ENCODE data around the gene RGS11.
A peak's percentile ranks its signal among the peaks of the same experiment; 100 is the strongest.
"Not testable (repeated sequence)": the region's sequence is repeated elsewhere in the genome, so short reads cannot be mapped to it uniquely, and the experiment has no call there.

The RGS11 gene

DNA sequence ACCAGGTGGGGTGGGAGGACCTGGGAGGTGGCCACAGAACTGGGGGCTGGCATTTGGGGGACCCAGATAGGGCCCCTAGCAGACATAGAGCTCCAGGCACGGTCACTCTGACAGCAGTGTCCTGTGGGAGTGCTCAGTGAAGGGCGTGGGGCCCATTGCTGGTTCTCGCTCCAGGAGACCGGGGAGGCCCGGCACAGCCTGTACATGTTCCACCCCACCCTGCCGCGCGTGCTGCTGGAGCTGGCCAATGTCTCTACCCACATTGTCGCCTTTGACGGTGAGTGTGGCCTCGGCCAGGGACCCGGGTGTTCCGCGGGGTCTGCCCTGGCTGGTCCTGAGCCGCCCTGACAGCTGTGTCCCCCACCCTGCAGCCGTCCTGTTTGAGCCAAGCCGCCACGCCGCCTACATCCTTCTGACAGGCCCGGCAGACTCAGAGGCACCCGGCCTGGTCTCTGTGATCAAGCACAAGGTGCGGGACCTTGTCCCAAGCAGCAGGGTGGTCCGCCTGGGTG, 11.2 kb downstream of the RGS11 start:
- DNase-seq (ENCODE audit: low read depth, low spot score), result no peak

DNA sequence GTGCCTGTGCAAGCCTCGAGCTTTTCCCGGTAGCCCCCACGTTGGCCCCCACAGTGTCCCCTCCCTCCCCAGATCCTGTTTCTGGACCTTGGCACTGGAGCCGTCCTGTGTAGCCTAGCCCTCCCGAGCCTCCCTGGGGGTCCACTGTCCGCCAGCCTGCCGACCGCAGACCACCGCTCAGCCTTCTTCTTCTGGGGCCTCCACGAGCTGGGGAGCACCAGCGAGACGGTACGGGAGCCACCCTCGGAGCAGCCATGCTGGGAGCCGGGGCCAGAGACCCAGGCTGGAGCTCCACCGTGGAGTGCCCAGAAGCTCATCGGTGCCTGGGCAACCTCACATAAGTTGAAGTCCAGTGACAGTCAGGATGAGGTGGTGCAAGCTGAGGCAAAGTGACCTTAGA, 11.8 kb downstream of the RGS11 start:
- DNase-seq (ENCODE audit: low read depth, low spot score), result no peak

DNA sequence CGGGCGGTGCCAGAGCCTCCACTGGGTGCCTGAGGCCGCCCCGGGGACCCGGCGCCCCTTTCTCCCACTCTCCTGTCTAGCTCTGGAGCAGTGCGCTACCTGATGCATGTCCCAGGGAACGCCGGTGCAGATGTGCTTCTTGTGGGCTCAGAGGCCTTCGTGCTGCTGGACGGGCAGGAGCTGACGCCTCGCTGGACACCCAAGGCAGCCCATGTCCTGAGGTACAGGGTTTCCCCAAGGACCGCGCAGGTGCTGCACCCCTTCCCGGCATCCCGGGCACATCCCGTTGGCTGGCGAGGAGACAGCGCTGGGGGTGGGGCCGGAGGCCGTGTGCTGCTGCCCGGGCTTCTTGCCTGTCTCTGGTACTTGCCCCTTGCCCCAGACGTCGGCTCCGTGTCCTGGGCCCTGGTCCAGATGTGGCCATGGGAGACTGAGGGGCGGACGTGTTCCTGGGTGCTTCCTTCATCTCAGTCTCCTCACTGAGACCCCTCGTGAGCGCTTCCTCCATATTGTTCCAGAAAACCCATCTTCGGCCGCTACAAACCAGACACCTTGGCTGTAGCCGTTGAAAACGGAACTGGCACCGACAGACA, 12.5 kb downstream of the RGS11 start:
- no peak for DNase-seq (ENCODE audit: low read depth, low spot score)

DNA sequence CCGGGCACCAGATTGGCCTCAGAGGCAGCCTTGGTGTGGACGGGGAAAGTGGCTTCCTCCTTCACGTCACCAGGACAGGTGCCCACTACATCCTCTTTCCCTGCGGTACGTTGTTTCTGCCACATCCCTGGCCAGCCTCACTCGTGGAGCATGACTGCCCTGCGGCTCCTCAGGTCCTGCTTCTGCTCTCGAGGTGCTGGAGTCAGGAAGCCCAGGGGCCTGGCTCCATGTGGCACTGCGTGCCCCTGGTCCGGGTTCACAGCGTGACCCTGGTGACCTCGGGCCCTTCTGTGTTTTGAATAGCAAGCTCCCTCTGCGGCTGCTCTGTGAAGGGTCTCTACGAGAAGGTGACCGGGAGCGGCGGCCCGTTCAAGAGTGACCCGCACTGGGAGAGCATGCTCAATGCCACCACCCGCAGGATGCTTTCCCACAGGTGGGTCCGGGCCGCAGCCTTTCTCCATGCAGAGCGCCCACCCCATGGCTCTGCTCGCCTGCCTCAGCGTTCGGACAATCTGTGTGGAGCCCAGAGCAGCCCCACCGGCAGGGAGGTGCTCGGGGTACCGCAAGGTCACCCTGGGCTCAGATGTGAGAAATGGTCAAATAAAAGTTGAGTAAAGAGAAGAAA, 13.5 kb downstream of the RGS11 start:
- no peak for DNase-seq (ENCODE audit: low read depth, low spot score)

DNA sequence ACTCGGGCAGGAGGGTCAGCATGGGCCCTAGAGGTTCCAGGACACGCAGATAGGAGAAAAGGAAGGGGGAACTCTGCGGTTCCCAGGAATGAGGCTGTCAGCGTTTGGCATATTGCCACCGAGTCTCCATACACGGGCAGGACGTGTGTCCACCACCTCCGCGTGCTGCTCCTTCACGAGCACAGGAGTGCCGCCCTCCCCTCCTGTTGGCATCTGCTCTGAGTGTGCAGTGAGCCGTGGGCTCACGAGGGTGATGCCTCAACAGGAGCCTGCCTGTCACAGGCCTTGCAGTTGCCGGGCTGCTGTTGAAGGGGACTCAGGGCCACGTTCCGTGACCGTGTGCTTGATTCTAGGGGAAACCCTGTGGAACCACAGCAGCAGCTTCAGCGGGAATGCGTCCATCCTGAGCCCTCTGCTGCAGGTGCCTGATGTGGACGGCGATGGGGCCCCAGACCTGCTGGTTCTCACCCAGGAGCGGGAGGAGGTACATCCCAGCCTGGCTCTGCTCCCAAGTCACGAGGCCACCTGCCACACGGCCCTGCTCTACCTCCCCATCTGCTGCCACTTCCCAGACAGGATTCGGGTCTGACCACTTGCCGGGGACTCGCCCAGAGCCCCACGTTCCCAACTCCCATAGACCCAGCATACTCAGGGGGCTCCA, 14.6 kb downstream of the RGS11 start:
- no peak for DNase-seq (ENCODE audit: low read depth, low spot score)

DNA sequence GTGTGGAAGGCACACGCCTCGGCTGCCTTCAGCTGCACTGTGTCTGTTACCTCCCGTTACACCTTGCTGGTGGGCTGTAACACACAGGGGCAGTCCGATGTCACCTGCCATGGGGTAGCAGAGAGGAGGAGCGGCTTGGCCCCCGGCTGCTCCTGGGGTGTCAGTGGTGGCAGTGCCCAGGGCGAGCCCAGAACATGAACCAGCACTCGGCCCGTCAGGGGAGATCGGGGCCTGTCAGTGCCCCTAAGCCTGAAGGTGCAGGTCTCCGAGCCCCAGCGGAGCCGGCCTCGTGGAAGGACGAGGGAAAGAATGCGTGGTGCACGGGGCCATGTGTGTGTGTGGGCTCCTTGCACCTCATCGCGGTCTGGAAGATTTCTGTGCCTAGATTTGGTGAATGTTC, 15.4 kb downstream of the RGS11 start:
- no peak for DNase-seq (ENCODE audit: low read depth, low spot score)

DNA sequence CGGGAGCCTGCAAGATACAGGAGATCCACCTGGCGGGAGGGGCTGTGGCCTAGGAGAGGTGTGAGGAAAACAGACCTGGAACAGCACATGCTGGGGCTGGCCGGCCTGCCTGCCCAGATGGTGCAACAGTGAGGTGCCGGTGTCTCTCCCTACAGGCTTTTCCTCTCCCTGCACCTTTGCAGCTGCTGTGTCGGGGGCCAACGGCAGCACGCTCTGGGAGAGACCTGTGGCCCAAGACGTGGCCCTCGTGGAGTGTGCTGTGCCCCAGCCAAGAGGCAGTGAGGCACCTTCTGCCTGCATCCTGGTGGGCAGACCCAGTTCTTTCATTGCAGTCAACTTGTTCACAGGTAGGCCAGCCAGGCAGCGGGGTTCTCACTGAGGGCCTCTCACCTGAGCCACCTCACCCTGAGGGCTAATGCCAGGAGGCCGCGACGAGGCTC, 15.9 kb downstream of the RGS11 start:
- no peak for DNase-seq (ENCODE audit: low read depth, low spot score)

DNA sequence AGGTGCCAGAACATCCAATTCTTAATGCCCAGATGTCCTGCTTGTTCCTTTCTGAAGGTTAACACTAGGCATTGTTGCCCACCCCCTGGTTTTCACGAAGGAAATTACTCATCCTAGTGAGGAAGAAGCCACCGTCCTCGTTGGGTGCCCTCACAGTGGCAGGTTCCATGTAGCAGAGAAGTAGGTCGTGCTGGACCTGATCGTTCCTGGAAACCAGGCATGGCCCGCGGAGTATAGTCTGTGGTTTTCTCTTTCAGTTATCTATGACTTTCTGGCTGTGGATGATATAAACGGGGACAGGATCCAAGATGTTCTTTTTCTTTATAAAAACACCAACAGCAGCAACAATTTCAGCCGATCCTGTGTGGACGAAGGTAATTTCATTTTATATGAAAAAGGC, 16.5 kb downstream of the RGS11 start:
- no peak for DNase-seq (ENCODE audit: low read depth, low spot score)

DNA sequence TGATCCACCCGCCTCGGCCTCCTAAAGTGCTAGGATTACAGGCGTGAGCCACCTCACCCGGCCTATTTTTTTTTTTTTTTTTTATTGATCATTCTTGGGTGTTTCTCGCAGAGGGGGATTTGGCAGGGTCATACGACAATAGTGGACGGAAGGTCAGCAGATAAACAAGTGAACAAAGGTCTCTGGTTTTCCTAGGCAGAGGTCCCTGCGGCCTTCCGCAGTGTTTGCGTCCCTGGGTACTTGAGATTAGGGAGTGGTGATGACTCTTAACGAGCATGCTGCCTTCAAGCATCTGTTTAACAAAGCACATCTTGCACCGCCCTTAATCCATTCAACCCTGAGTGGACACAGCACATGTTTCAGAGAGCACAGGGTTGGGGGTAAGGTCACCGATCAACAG, 17.7 kb downstream of the RGS11 start:
- DNase-seq (ENCODE audit: low read depth, low spot score), result not testable (repeated sequence)

DNA sequence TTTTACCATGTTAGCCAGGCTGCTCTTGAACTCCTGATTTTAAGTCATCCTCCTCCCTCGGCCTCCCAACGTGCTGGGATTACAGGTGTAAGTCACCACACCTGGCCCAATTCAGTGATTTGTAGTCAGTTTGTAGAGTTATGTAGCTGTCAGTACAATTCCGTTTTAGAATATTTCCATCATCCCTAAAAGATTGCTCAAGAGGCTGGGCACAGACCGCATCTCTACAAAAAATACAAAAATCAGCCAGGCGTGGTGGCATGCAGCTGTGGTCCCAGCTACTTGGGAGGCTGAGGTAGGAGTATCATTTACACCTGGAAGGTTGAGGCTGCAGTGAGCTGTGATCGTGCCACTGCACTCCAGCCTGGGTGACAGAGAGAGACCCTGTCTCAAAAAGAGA, 20.6 kb downstream of the RGS11 start:
- no peak for DNase-seq (ENCODE audit: low read depth, low spot score)

DNA sequence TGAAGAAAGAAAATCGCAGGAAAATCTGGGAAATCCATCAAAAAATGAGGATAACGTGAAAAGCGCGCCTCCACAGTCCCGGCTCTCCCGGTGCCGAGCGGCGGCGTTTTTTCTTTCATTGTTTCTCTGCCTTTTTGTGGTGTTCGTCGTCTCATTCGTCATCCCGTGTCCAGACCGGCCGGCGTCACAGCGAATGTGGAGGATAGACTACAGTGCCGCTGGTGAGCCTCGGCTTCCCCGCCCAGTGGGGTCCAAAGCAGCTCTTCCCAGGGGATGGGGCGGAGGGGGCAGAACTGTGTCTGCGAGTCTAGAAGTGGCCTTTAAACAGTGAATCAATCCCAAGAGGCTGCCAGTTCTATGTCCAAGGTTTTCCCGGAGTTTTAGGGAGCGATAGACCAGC, 21.3 kb downstream of the RGS11 start:
- no peak for DNase-seq (ENCODE audit: low read depth, low spot score)

DNA sequence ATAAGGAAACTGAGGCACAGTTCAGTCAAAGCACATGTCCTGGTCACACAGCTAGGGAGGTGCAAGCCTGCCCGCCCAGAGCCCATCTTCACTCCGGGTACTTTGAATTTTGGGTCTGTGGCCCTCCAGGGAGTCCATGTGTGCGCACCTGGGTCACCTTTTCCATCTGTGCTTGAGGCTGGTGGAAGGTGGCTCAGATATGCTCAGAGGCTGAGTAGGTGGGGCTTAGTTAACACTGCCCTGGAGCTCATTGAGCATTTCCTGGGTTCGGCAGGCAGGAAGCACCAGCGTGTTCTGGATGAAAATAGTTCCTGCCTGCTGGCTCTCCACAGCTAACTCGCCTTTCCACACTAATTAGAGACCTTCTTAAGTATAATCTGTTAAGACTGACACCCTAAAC, 21.9 kb downstream of the RGS11 start:
- DNase-seq (ENCODE audit: low read depth, low spot score), result no peak

DNA sequence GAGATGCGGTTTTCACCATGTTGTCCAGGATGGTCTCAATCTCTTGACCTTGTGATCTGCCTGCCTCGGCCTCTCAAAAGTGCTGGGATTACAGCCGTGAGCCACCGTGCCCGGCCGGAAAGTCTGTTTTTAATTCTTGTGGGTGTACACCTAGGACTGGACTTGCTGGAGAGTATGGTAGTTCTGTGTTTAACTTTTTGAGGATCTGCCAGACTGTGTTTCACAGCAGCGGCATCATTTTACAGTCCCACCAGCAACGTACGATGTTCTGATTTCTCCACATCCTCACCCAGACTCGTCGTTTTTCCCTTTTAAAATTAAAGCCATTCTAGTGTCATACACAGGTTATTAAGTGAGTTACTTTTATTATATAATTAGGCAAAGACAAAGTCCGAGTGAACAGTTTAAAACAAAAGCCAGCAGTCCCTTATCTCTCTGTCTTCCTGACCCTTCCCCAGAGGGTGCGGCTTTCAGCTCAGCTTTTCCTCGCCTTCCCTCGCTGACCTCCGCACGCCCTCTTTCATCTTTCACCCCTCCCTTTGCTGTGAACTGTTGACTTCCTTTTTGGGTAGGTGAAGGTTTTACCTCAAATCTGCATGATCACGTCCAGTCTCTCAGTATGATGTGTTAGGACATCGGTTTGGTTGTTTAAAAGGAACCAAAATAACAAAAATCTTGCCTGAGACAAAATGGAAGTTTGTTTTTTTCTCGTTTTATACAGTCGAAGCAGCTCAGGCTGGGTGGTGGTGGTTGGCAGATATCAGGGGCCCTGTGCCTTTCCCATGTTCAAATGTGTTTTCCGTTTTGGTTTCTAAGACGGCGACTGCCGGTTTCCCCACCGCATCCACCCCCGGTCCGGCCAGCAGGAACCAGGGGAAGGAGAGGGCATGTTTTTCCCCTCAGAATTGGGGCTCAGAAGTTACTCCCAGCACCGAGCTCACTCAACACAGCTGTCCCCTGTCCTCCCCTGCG, 23.1 kb downstream of the RGS11 start:
- no peak for DNase-seq (ENCODE audit: low read depth, low spot score)

DNA sequence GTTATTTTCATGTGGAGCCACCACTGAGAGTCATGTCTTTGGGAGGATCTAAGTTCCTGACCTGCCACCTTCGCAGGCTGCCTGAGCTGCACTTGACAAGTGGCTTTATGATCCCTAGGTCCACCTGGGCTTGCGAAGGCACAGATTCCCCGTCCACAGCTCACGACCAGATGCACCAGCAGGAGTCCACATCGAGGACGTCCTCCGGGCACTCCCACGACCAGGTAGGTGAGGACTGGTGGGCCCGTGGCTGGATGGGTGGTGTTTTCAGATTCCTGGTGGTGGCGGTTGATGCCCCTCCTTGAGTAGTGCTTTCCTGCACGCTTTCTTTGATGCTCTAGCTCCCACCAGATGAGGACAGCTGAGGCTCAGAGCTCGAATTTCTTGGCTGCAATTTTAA, 26.3 kb downstream of the RGS11 start:
- DNase-seq (ENCODE audit: low read depth, low spot score), result no peak

DNA sequence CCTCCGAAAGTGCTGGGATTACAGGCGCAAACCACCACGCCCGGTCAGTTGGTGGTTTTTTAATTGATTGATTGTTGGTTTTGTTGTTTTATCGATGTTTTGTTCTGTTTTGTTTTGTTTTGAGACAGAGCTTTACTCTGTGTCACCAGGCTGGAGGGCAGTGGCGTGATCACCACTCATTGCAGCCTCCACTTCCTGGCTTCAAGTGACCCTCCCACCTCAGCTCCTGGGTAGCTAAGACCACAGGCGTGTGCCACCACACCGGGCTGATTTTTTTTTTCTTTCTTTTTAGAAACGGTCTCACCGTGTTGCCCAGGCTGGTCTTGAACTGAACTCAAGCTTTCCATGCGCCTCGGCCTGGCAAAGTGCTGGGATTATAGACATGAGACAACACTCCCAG, 28.7 kb downstream of the RGS11 start:
- no peak for DNase-seq (ENCODE audit: low read depth, low spot score)

DNA sequence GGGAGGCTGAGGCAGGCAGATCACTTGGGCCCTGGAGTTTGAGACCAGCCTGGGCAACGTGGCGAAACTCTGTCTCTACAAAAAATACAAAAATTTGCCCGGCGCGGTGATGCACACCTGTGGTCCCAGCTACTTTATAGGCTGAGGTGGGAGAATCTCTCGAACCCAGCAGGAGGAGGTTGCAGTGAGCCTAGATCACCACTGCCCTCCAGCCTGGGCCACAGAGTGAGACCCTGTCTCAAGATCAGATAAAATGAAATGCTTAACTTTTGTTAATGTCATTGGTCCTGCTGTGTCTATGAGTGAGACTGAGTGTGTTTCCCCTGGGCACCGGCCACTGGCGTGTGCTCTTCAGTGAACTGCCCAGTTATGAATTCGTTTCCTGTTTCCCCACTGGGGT, 30.6 kb downstream of the RGS11 start:
- DNase-seq (ENCODE audit: low read depth, low spot score), result no peak

DNA sequence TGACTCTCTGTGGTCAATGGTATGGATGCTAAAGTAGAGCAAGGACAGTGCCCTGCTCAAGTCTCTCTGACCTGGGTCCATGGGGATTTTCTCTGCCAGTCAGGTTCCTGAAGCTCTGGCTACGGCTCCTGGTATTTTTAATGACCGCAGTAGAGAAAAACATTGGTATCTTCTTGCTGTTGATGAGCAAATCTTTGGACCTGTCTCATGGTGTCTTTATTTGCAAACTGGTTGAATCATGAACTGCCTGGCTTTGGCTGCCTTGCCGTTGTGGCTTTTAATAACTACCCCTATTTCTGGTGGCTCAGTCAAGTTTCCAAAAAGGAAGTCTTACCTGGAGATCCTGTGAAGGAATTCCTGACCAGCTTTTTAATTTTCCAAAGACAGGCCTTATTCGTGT, 32.4 kb downstream of the RGS11 start:
- DNase-seq (ENCODE audit: low read depth, low spot score), result no peak

DNA sequence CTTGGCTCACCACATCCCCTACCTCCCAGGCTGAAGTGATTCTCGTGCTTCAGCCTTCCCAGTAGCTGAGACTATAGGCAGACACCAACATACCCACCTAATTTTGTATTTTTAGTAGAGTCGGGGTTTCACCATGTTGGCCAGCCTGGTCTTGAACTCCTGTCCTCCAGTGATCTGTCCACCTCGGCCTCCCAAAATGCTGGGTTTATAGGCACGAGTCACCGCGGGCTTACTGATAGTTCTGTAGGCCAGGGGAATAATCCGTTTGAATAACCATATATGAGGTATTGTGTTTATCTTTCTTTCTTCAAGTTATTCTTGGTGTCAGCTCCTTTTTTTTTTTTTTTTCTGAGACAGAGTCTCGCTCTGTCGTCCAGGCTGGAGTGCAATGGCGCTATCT, 33.5 kb downstream of the RGS11 start:
- no peak for DNase-seq (ENCODE audit: low read depth, low spot score)

DNA sequence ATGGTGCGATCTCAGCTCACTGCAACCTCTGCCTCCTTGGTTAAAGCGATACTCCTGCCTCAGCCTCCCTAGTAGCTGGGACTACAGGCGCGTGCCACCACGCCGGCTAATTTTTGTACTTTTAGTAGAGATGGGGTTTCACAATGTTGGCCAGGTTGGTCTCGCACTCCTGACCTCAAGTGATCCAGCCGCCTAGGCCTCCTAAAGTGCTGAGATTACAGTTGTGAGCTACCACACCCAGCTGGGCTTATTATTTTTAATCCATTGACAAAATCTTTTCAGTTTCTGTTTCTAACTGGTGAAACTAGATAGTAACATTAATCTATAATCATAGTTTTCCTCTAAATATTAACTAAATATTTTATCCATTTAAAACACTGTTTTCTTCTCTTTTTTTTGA, 35.2 kb downstream of the RGS11 start:
- no peak for DNase-seq (ENCODE audit: low read depth, low spot score)

DNA sequence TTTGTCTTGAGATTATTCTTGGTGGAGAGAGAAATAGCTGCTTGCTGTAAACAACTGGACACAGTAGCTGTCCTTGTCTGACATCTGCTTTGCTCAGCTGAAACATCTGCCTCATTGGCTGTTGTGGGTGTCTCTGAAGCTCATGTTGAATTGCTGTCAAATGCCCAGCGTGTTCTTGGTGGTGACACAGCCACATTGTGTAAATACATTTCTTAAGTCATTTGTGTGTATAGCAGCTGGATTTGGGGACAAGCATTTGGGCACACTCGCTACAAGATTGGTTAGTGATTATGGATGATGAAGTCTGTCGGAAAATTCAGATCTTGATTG, 35.8 kb downstream of the RGS11 start:
- no peak for DNase-seq (ENCODE audit: low read depth, low spot score)

DNA sequence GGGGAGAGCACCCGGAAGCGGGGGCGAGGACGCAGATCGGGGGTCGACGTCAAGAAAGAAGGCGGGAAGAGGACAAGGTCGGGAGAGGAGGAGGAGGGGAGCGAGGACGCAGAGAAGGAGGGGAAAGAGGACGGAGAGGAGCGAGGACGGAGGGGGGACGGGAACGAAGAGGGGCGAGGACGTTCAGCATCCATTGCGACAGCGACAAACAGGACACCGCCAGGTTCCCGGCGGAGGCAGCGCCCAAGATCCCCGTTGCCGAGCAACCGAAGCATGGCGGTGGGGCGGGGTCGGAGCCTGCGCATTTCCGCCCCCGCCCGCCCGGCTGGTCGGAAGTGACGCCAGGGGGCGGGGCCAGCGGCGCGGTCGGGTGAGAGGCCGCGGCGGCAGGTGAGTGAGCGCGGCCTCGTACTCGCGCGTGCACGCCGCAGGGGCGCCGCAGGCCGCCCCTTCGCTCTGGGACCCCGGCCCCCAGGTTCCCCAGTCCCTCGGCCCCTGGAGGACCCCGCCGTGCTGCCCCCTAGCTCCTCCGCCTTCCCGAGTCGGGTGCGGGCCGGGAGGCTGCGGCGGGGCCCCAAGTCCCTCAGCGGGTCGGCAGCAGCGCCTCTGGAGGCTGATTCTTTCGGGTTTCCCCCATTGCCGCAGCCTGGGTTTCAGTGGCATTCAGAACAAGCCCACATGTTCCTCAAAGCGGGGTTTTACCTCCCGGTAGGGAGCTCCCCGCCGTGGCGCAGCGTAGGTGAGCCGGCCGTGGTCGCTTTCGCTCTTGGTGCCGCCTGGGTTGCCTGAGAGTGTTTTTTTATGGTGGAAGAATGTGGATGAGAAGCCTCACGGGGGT, 41.1 kb downstream of the RGS11 start, which contains the start of gene FAM234A:
Gene FAM234A, plus strand, starts transcription at position 354 of the 838 bp plus-strand sequence. CDS start 19,593 bp downstream, outside the sequence.
- DNase-seq (ENCODE audit: low read depth, low spot score), result peak; percentile 96

Data from ELF-1 (cell line).